ENCODE results near the gene FBXL19.

GRCh38 chr16:30972872-30973271 is 49.5 kb downstream of the FBXL19 start:
- TF ChIP-seq, protein P1, sequence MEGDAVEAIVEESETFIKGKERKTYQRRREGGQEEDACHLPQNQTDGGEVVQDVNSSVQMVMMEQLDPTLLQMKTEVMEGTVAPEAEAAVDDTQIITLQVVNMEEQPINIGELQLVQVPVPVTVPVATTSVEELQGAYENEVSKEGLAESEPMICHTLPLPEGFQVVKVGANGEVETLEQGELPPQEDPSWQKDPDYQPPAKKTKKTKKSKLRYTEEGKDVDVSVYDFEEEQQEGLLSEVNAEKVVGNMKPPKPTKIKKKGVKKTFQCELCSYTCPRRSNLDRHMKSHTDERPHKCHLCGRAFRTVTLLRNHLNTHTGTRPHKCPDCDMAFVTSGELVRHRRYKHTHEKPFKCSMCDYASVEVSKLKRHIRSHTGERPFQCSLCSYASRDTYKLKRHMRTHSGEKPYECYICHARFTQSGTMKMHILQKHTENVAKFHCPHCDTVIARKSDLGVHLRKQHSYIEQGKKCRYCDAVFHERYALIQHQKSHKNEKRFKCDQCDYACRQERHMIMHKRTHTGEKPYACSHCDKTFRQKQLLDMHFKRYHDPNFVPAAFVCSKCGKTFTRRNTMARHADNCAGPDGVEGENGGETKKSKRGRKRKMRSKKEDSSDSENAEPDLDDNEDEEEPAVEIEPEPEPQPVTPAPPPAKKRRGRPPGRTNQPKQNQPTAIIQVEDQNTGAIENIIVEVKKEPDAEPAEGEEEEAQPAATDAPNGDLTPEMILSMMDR (IDR thresholded peaks at IDR 0.05 in 8 of 11, conservative IDR thresholded peaks at IDR 0.05 in 3 of 11), result no peak
- TF ChIP-seq POLR2A (IDR thresholded peaks at IDR 0.05), result no peak
